ENCODE measurements around the gene SEC14L6.
"Not testable (repeated sequence)": the region's sequence is repeated elsewhere in the genome, so short reads cannot be mapped to it uniquely, and the experiment has no call there.

DNA sequence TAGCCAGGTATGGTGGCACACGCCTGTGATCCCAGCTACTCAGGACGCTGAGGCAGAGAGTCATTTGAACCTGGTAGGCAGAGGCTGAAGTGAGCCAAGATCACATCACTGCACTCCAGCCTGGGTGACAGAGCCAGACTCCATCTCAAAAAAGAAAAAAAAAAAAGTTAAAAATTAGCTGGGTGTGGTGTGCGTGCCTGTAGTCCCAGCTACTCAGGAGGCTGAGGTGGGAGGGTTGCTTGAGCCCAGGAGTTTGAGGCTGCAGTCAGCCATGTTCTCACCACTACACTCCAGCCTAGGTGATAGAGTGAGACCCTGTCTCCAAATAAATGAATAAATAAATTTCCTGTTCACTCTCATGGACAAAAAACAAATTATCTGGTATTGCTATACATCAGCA, 5.0 kb downstream of the SEC14L6 start:
- TF ChIP-seq CTCF (IDR thresholded peaks at IDR 0.05; ENCODE audit: insufficient read depth, low read length), result not testable (repeated sequence)
- TF ChIP-seq, protein P1, sequence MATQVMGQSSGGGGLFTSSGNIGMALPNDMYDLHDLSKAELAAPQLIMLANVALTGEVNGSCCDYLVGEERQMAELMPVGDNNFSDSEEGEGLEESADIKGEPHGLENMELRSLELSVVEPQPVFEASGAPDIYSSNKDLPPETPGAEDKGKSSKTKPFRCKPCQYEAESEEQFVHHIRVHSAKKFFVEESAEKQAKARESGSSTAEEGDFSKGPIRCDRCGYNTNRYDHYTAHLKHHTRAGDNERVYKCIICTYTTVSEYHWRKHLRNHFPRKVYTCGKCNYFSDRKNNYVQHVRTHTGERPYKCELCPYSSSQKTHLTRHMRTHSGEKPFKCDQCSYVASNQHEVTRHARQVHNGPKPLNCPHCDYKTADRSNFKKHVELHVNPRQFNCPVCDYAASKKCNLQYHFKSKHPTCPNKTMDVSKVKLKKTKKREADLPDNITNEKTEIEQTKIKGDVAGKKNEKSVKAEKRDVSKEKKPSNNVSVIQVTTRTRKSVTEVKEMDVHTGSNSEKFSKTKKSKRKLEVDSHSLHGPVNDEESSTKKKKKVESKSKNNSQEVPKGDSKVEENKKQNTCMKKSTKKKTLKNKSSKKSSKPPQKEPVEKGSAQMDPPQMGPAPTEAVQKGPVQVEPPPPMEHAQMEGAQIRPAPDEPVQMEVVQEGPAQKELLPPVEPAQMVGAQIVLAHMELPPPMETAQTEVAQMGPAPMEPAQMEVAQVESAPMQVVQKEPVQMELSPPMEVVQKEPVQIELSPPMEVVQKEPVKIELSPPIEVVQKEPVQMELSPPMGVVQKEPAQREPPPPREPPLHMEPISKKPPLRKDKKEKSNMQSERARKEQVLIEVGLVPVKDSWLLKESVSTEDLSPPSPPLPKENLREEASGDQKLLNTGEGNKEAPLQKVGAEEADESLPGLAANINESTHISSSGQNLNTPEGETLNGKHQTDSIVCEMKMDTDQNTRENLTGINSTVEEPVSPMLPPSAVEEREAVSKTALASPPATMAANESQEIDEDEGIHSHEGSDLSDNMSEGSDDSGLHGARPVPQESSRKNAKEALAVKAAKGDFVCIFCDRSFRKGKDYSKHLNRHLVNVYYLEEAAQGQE (IDR thresholded peaks at IDR 0.05; ENCODE audit: insufficient replicate concordance, low read depth), result not testable (repeated sequence)
